Nephron progenitor cell (in vitro differentiated cells): ENCODE results near the gene CMTM3.

Experiments used
- DNase-seq: peaks from one replicate; pipeline ENCODE4 v3.0.0; 2021
- H3K27ac Mint-ChIP-seq: 2 replicates; pipeline ENCODE4 v1.8.0; 2021; ENCODE audit warnings: mild to moderate bottlenecking, moderate library complexity, mixed read lengths
- H3K27me3 Mint-ChIP-seq: 2 replicates; pipeline ENCODE4 v1.8.0; 2021; ENCODE audit warnings: mild to moderate bottlenecking, low read depth, mixed read lengths; ENCODE audit not compliant: poor library complexity
- H3K36me3 Mint-ChIP-seq: 2 replicates; pipeline ENCODE4 v1.8.0; 2021; ENCODE audit warnings: low read depth, mixed read lengths
- H3K4me1 Mint-ChIP-seq: 2 replicates; pipeline ENCODE4 v1.8.0; 2021; ENCODE audit warnings: mixed read lengths
- H3K4me3 Mint-ChIP-seq: 2 replicates; pipeline ENCODE4 v1.8.0; 2021; ENCODE audit warnings: mild to moderate bottlenecking, moderate library complexity, mixed read lengths
- H3K9me3 Mint-ChIP-seq: 2 replicates; pipeline ENCODE4 v1.8.0; 2021; ENCODE audit warnings: mild to moderate bottlenecking, moderate library complexity, mixed read lengths
- TF ChIP-seq, protein P1 (sequence below): fragments of 200-600 bp; sonication (generic); IDR thresholded peaks from 2 replicates; pipeline ENCODE4 v1.5.0; 2021; ENCODE audit warnings: antibody characterized with exemption

Gene CMTM3

DNA sequence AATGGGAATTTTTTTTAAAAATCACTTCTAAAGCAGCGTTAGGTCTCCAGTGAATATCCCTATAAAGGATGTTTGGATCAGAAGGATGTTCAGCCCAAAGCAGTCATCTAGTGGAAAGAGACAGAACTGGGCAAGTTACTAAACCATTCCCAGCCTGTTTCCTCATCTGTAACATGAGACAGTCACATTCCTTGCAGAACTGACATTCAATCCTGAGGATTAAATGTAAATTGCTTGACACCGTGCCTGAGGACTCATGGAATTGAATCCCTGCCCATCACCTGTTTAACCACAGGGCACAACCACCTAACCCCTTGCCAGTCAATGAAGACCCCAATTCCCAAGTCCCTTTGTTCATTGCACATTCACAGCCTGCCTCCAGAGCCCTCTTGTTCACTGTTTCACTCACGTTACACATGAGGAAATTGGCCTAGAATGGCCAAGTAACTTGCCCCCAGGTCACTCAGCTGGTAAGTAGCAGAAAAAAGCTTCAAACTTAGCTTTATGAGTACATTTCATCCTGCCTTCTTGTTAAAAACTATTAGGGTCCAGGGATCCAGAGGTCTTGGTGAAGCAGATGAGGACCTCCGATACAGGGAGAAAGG, 23.8 kb upstream of the CMTM3 start:
- DNase-seq, result no peak
- H3K4me3 Mint-ChIP-seq, result no peak overlapping the region
- H3K36me3 Mint-ChIP-seq, result no peaks in the 10 kb centered on the region
- peaks cover 34% of the 10 kb centered on the region for H3K4me1 Mint-ChIP-seq
- H3K27ac Mint-ChIP-seq, result peak overlapping the region; percentile 83
- no peaks in the 10 kb centered on the region for H3K9me3 Mint-ChIP-seq
- TF ChIP-seq, protein P1, sequence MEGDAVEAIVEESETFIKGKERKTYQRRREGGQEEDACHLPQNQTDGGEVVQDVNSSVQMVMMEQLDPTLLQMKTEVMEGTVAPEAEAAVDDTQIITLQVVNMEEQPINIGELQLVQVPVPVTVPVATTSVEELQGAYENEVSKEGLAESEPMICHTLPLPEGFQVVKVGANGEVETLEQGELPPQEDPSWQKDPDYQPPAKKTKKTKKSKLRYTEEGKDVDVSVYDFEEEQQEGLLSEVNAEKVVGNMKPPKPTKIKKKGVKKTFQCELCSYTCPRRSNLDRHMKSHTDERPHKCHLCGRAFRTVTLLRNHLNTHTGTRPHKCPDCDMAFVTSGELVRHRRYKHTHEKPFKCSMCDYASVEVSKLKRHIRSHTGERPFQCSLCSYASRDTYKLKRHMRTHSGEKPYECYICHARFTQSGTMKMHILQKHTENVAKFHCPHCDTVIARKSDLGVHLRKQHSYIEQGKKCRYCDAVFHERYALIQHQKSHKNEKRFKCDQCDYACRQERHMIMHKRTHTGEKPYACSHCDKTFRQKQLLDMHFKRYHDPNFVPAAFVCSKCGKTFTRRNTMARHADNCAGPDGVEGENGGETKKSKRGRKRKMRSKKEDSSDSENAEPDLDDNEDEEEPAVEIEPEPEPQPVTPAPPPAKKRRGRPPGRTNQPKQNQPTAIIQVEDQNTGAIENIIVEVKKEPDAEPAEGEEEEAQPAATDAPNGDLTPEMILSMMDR, result no peak
- H3K27me3 Mint-ChIP-seq, result peaks cover 15% of the 10 kb centered on the region

DNA sequence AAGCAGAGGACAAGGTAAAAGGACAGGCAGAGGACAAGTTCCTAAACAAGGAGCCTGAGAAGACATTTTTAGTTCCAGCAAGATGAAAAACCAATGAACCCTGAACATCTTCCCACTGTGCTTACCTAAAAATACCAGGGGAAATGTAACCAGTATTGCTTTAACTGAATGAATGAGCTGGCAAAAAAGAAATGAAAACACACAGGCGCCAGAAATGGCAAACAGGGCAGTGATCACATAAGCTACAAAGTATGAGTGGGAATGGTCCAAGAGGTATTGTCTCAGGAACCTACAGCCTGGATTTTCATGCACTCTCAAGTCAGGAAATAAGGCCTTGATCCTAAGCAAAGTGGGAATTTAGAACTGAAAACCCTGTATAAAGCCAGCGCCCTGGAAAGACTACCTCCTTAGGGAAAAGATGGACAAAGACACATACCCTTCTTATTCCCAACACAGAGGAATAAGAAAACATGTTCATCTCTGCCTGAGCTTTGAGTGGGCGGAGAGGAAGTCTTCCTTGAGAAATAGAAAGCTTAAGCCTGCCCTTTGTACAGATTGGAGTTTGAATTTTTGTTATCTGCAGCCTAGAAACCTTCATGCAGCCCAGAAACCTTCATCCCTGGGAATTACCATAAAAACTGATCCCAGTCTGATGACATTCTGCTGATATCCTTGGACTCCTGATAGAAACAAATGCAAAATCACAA, 23.1 kb upstream of the CMTM3 start:
- Mint-ChIP-seq H3K4me1 (peaks cover 40% of the 10 kb centered on the region), H3K27ac (peak overlapping the region; percentile 83), H3K36me3 (no peaks in the 10 kb centered on the region), H3K9me3 (no peaks in the 10 kb centered on the region), H3K4me3 (no peak overlapping the region), H3K27me3 (peaks cover 18% of the 10 kb centered on the region)
- no peak for DNase-seq
- TF ChIP-seq, protein P1, result no peak

DNA sequence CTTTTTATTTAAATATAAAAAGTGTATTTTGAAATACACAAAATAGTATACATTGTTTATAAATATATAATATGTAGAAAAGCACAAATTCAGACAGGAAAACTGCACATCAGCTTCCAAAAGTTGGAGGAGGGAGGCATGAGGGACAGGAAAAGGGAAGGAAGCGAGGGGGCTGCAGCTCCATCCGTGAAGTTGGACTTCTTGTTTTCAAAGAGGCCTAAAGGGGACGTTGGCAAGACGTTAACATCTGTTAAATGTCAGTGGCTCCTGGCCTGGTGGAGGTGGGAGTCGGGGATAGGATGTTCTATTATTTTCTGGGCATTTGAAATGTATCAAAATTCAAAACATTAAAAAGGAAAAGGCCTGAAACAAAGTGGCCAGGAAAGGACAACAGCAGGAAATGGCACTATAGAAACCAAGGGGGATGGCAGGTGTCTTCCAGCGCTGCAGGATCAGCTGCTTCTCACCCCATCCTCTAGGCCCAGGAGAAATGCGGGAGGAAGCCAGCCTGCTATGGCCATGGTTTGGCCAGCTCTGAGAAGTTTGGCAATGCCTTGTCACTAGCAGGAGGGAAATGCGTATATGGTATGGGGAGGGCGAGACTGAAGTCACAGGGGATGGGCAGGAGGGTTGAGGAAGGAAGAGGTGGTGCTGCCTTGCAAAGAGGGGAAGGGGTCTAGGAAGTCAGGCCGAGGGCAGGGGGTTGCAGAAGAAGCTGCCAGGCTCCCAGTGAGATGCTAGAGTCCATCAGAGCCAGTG, 18.8 kb upstream of the CMTM3 start:
- Mint-ChIP-seq H3K27me3 (peaks cover 8% of the 10 kb centered on the region), H3K4me1 (peaks cover 39% of the 10 kb centered on the region), H3K9me3 (no peaks in the 10 kb centered on the region), H3K36me3 (no peaks in the 10 kb centered on the region), H3K4me3 (no peak overlapping the region), H3K27ac (peak overlapping the region; percentile 29)
- TF ChIP-seq, protein P1, result no peak
- no peak for DNase-seq

DNA sequence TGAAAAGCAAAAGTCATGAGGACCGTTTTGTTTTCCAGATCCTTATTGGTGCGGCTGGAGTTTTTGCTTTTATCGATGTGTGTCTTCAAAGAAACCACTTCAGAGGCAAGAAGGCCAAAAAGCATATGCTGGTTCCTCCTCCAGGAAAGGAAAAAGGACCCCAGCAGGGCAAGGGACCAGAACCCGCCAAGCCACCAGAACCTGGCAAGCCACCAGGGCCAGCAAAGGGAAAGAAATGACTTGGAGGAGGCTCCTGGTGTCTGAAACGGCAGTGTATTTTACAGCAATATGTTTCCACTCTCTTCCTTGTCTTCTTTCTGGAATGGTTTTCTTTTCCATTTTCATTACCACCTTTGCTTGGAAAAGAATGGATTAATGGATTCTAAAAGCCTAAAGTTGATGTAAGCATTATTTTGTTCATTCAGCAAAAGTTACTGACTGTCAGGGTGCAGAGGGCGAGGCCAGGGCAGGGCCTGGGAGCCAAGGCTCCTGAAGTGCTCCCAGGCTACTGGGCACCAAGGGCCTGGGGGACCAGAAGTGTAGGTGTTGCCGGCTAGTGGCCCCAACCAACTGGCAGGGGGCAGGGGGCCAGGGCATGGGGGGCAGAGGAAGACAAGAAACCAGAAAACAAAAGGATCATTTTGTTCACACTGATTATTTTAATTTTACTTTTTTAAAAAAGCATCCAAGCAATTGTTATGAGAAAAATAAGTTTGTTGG, 16.5 kb upstream of the CMTM3 start:
- Mint-ChIP-seq H3K27ac (peak overlapping the region; percentile 34), H3K4me1 (peaks cover 24% of the 10 kb centered on the region), H3K36me3 (no peaks in the 10 kb centered on the region), H3K9me3 (no peaks in the 10 kb centered on the region), H3K27me3 (peaks cover 16% of the 10 kb centered on the region), H3K4me3 (no peak overlapping the region)
- no peak for DNase-seq
- TF ChIP-seq, protein P1, result no peak

DNA sequence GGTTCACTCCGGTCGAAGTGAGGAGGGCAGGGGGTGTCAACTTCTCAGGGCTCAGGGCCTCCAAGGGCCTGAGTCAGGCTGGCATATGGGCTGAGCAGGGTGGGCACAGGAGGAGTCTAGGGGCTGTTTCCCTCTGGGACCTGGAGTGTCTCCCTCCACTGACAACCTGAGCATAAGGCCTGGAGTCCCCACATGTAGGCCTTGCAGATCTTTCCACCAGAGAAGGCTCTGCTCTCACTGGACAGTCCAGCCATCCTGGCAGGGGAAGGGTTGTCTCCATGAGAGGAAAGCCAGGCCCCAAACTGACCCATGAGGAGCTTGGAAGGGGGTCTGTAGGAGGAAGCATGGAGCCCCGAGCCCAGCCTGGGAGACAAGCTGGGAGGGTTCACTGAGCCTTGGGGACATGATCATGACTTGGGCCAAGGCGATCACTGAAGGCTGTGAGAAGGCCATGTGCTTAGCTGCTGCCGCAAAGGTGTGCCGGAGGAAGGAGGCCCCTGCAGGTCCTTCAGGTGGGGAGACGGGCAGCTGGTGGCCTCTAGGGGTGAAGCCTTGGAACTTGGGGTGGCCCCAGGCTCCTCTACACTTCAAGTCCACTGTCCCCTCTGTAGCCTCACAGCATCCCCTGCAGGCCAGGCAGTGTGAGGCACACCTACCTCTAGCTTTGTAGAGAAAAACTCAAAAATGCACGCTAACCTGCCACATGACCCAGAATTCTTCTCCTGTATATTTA, 15.4 kb upstream of the CMTM3 start:
- Mint-ChIP-seq H3K36me3 (no peaks in the 10 kb centered on the region), H3K4me1 (peaks cover 19% of the 10 kb centered on the region), H3K27me3 (peaks cover 16% of the 10 kb centered on the region), H3K27ac (no peak overlapping the region), H3K4me3 (no peak overlapping the region), H3K9me3 (no peaks in the 10 kb centered on the region)
- TF ChIP-seq, protein P1, result peak; percentile 21
- no peak for DNase-seq
